Stimulated activated CD8-positive, alpha-beta memory T cell treated with anti-CD3 and anti-CD28 coated beads, Interleukin-2, amount 100 ng/mL, for 1 hour (primary cell): ENCODE results near the gene MTHFS.
"Not testable (repeated sequence)": the region's sequence is repeated elsewhere in the genome, so short reads cannot be mapped to it uniquely, and the experiment has no call there.

Source experiments
- DNase-seq, 2 donors: peaks; one replicate each; pipeline ENCODE4 v3.0.0-alpha.2; 2020; ENCODE audit warnings: low read depth in 2 of 2

The MTHFS gene

DNA sequence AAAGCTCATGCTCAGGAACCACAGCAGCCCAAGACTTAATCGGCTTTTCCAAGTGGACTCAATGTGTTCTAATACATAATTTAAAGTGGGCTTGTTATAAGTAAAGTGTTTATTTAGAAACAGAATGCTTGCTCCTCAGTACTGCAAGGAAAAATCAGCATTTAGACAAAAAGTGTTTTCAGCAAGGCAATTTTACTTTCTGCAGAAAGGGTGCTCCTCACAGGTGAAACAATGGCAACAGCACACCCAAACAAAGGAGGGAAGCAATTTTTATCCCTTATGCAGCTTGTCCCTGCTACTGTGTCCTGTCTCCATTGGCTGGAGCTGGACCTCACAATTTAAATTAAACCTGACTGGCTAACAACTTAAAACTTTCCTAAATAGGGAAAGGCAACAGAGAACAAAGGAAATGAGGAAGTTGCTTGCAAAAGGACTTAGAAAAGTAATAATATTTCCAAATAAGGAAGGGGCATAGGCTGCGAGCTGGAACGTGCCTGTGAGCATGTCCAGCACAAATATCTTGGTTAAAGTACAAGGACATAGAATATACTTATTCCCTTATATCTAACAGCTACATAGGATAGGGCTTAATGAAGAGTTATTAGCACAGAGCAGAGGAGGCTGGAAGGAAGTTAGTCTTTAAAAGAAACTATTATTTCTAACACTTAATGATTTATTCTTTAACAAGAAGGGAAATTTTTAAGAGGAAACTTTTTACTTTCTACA is 19.1 kb upstream of the MTHFS start:
- DNase-seq, result not testable (repeated sequence)

DNA sequence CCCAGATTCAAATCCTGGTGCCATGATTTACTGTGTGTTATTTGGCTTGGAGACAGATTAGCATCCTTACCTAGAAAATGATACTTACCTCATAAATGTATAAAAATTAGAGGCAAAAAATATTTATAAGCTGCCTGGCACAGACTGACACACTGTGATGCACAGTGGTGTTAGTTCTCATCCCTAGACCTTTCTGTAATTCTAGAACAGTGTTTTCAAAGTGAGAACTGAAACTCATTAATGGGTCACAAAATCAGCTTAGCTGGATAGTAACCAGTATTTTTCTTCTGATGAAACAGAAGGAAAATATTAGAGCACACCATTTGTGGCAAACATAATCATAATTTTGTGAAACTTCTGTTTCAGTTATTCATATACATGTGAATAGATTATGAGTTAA is 17.9 kb upstream of the MTHFS start:
- DNase-seq, result no peak

DNA sequence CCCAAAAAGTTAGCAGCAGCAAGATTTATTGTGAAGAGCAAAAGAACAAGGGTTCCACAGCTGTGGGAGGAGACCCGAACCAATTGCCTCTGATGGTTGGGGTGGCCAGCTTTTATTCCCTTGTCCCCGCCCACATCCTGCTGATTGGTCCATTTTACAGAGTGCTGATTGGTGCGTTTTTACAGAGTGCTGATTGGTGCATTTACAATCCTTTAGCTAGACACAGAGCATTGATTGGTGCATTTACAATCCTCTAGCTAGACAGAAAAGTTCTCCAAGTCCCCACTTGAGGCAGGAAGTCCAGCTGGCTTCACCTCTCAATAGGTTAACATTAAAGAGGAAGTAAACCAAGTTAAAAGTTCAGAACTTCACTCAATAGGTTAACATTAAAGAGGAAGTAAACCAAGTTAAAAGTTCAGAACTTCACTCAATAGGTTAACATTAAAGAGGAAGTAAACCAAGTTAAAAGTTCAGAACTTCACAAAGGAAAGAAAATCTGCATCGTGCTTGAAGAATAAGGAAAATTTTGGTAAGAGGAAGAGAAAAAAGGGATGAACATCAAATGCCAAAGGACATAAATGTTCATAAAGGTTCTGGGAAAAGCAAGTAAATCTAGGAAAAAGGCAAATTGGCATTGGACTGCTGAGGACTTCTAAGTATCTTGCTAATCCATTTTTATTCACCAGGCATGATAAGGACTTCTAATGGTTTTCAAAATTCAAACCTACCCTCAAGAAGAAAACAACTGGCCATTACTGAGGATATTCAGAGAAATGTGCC is 12.9 kb upstream of the MTHFS start:
- not testable (repeated sequence) for DNase-seq

DNA sequence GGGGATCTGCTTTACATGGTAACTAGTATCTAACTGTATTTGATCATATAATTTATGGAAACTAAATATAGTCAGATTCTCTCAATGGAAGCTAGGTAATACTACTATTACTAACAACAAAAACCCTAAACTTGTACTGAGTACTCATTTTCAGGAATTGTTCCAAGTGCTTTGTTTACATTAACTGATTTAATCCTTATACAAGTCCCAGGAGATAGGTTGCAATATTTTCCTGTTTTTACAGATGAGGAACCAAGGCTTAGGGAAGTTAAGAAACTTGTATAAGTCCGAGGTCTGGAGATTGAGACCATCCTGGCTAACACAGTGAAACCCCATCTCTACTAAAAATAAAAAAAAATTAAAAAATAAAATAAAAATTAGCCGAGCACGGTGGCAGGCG is 7.5 kb upstream of the MTHFS start:
- DNase-seq, result no peak

DNA sequence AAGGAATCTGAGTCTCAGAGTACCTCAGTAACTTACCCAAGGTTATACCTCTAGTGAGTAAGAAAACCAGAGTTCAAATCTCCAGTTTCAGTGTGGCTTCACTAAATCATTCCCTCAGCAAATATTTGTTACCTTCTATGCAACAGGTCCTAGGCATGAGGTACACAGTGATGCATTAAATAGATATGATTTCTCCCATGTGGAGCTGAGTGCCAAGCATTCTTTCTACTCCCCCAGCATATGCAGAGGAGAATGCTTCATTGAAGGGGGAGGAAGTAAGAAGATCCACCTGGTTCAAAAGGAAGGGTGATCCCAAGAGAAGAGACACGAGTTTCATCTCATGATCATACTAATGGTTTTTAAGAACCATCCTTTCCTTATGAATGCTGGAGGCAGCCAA is 6.8 kb upstream of the MTHFS start:
- DNase-seq, result no peak

DNA sequence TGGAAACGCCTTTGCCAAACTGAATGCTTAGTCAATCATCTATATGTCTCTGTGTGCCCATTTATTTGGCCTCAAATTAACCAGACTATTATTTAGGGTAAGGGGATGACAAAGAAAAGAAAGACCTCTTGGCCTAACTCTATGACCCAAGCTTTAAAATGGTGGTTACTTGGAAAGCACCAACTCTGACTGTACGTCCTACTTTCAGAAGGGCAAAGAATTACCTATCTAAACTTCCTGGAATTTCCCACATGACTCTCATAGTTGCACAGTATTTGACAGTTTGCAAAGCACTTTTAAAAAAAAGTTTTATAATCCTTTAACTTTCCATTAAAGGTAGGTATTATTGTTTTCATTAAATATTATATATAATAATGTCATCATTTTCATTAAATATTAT is 6.3 kb upstream of the MTHFS start:
- DNase-seq, result no peak

DNA sequence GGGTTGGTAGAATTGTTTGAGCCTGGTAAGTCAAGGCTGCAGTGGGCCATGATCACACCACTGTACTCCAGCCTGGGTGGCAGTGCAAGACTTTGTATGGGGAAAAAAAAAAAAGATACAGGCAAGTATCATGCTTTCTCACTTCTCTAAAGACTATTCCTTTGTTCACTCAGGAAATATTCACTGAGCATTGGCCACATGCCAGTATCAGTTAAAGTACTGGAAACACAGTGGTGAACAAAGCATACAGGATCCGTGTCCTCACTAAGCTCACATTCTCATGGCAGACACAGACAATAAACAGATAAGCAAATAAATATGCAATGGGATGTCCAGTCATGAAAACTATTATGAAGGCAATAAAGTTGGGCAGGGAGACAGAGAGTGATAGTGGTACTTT is 5.1 kb upstream of the MTHFS start:
- no peak for DNase-seq

DNA sequence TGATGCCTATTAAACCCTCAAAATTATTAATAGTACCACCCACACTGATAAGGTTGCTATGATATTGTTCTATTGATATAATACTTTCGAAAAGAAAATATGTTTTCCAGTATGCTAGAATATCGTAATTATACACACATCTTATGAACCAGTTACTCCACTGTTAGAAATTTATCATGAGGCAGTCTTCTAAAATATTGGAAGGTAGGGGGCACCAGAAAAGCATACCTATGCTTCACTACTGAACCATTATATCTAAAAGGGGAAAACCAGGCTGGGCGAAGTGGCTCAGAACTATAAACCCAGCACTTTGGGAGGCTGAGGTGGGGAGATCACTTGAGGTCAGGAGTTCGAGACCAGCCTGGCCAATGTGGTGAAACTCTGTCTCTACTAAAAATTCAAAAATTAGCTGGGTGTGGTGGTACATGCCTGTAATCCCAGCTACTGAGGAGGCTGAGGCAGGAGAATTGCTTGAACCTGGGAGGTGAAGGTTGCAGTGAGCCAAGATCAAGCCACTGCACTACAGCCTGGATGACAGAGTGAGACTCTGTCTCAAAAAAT is 4.1 kb upstream of the MTHFS start:
- DNase-seq, result not testable (repeated sequence)

DNA sequence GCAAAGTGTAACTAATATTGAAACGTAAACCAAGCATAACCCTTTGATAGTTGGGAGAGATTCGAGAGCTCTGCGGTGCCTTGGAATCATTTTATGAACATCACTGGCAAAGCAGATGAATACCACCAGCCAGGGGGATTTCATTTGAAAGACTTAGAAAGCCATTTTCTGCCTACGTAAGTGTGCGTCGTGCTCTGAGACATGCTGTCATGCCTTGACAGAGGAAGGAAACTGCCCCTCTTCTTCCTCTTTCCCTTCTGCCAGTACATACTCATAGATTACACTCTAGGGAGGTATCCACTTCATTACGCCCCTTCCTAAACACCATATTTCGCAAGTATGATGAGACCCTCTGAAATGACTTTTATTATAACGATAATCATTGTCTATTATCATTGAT is 3.3 kb upstream of the MTHFS start:
- no peak for DNase-seq

DNA sequence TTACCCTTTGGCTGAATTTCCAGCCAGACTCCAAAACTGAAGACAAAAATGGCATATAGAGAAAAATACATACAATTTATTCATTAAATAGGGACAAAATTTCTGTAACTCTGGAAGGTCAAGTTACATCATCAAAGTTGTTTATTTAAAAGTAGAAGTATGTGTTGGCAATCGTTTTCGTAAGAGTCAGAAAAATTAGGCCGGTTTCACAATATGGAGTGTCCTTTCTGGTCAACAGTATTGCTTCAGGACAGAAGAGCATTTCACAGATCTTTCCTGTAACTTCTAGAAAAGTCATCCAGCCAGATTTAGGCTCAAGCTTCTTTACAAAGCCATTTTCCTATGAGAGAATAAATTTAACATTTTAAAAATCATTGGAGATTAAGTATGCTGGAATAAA is 2.0 kb upstream of the MTHFS start:
- not testable (repeated sequence) for DNase-seq

DNA sequence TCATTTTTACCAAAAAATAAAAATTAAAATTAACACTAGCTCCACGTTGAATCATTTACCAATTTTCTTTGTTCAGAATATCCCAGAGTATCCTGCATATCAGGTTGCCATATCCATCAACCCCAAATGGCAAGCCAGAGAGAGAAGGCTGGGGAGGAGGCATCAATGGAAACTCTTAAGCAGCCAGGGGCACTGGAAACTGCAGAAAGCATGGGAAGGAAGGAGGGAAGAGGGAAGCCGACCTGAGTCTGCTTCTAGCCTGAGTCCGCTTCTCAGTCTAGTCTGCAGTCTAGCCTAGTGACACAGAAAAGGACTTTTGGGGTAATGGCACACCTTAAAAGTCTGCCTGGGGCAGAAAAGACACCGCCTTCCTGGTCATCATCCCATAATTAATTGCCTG is 1.6 kb upstream of the MTHFS start:
- DNase-seq, result no peak

DNA sequence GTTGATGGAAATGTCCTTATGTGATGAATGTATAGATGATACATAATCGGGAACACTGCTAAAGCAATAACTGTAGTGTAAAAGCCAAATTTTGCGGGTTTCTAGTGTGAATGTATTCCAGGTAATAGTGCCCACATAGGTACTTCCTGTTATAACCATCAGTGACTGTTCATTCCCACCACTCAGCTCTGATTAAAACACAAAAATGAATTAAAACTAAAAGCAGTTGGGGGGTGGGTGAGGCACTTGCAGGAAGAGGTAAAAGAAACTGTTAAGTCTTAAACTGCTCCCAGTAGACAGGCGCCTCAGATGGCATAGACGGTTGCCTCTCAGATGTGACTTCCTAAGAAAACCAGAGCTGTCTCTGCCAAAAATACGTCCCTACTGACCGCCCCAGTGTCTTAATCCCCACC is 893 bp upstream of the MTHFS start:
- DNase-seq, result no peak

DNA sequence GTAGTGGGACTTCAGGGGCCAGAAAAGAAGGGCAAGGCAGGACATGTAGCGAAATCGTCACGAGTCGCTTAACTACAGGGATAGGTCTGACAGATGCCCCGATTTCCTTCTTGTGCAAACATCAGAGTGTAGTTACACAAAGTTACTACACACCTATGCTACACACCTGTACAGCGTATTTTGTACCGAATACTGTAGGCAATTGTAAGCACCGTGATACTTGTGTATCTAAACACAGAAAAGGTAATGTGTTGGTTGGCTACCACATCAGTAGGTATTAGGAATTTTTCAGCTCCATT is 515 bp upstream of the MTHFS start:
- no peak for DNase-seq

DNA sequence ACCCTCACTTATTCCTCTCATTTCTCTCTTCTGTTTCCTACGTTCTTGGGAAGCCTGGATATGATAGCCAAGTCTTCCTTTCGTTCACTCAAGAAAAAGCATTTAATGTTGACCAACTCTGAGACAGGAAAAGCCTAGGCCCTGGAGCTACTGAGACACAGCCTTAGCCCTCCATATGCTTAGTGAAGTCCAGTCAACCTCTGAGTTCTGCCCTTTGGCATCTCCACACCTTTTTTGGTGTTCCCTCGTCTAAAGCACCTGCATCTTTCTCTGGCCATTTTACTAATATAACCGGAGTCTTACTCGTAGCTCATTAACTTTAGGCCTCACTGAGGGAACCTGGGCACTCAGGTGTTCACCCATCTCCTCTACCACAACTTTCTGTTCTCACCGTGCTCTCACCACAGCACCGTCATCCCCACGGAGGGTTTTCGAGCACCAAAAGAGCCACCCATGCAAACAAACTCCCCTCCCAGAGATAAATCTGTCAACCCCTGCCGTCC is 632 bp downstream of the MTHFS start:
- peak in 1 of 2 donors; percentile 4 for DNase-seq

DNA sequence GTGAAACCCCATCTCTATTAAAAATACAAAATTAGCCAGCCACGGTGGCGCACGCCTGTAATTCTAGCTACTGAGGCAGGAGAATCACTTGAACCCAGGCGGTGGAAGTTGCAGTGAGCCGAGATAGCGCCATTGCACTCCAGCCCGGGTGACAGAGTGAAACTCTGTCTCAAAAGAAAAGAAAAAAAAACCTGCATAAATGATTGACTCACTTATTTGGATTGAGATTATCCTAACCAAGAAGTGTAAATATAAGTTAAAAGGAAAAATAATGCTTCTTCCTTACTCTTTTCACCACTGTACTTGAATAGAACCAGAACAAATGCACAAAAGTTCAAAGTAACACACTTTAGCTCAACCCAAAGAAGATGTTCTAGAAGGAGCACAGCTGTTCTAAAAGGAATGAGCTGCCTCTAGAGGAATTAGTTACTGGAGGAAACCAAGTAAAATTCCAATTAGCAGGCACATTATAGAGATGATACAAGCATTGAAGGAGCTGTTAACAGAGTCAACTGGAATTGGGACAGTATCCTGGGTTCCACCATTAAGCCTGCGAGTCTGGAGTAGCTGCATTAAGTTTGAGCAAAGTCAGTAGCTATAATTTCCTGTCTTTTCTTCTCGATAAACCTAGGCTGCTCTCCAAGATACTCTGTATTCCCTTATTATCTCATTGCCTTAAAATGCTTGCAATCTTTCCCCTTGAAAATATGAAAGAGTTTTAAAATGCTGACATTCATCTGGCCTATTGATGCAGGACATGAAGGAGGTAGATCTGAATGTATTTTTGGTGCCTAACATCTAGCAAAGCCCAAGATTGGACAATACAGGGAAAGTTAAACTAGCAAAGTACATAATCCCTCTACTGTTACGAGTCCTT is 9.5 kb downstream of the MTHFS start:
- no peak for DNase-seq

DNA sequence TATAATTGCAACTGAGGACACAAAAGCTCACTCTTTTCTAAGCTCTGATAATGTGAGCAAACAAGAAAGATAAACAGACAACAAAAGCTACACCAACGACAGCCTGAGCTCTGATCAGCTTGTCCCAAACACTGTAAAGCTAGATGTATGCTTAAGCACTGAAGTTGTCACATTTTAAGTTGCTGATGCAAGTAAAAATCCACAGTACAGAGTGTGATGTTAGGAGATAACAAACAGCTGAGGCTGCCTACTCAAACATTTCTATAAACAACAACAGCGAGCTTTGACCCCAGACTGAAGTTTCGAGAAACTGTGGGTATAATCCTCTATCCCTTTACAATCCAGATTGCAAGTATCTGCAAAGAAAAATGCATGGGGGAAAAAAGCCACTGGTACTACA is 10.7 kb downstream of the MTHFS start:
- DNase-seq, result no peak

DNA sequence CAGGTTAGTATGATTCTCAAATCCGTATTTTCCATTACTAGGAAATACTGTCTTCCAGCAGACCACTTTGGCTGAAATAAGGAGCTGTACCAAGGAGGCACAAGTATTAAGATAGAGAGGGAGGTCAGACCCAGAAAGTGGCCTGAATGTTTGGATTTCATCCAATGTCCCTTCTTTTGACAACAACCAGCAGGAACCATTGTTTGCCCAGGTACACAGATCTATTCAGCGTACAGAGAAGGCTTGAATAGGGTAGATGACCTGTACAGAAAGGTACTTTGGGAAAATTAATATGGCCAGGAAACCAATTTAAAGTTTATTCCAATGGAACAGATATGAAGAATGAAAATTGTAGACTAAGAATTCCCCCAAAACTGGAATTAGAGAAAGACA is 12.6 kb downstream of the MTHFS start:
- no peak for DNase-seq

DNA sequence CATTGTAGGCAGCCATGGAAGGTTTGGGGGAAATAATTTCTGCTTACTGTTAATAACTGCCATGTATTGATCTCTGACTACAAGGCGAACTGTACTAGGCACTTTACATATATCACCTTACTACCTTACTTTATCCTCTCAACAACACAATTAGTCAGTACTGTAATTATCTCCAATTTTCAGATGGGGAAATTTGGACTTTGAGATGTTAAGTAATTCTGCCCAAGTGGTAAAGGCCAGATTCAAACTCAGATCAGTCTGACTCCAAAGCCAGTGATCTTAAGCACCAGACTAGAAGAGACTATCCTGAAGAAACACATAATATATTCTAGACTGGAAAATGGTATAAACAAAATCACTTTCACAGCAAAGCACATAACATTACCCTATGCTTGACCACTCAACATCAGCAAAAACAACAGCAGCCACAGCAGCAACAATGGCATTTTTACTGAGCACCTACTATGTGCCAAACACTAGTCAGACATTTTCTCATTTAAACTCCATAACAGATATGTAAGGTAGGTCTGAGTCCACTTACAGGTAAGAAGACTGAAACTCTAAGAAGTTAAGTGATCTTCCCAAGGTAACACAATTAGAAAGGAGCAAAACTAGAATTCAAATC is 13.1 kb downstream of the MTHFS start:
- no peak for DNase-seq

DNA sequence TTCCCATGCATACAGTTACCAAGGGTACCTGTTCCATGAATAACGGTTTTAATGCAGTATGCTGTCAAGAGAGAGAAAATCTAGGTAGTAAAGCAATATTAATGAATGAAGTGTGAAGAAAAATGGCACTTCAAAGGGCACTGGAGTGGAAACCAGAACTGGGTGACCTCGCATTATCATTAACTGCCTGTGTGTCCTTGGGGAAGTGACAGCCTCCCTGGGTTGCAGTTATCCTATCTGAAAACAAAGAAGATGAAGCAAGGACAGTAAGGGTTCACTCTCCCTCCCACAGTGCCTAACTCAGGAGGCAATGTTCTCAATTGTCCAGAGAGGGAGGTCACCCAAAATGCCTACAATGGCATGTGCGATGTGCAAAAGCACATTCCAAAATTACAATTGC is 15.1 kb downstream of the MTHFS start:
- no peak for DNase-seq

DNA sequence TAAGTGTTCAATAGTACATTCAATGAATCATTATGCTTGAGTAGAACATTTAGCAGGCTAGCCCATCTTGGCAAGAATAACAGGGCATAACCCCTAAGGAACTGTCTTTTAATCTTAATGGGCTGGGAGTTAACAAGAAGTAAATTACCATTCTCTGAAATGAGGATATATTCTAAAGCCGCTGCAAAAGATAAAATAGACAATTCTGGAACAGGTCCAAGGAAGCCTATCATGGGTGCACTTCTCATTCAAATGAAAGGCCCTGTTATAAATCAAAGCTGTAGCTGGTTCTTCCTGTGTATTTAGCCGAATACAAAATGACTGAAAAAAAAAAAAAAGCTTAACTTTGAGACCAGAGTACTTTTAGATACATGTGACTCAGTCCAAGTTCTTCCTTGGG is 15.6 kb downstream of the MTHFS start:
- DNase-seq, result no peak

DNA sequence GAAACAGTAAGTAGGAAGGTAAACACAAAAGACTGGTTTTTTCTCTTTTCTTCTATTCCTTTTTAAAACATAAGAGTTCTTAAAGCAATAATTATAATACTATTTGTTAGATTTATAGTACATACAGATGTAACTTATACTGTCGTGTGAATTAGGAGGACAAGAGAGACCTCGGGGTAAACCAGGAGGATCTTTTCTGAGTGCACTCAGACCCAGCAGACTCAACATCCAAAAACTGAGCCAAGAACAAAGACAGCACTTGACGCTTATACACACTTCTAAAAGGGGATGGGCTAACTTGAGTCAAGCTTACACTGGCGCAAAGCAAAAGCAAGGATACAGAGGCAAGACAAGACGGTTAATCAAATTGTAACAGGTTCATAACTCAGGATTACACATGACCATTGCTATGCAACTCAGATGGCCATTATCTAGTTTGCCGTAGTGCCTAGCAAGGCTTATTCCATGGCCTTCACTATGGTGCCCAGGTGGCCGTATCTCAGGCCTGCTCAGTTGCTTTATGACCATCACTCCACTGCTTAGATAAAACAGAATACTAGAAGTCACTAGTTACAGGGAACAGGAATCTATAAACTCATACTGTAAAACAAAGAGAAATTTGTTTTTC is 18.6 kb downstream of the MTHFS start:
- no peak for DNase-seq
